ENCODE measurements around the gene EDN2.

DNA sequence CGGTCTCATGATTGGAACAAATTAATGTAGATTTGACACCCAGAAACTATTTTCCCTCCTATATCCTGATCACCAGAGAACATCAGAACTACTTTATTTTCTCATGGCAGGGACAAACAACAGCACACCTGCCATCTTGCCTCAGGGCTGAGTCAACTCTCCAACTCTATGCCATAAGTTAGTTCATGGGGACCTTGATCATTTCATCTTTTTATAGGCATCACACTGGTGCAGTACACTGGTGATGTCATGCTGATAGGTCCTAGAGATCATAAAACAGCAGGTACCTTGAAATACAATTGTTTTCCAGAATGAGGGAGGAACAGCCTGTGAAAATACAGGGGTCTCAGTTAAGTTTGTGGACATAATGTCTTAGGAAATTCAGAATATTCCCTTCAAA is 45.8 kb downstream of the EDN2 start:
- no peak for TF ChIP-seq POLR2A (IDR thresholded peaks at IDR 0.05; ENCODE audit: low read depth, low read length)
- TF ChIP-seq SPI1 (IDR thresholded peaks at IDR 0.05; ENCODE audit: low read depth, low read length) = no peak
- no peak for TF ChIP-seq POLR2AphosphoS5 (IDR thresholded peaks at IDR 0.05; ENCODE audit: low read depth, low read length)
- no peak for TF ChIP-seq TAF1 (IDR thresholded peaks at IDR 0.05; ENCODE audit: low read depth, low read length)
- no peak for TF ChIP-seq POU2F2 (IDR thresholded peaks at IDR 0.05; ENCODE audit: low read depth, low read length)

Data from GM12891 (cell line).